ENCODE results near the gene DEFB129.

GRCh38 chr20:198225-198624, 28.8 kb upstream of the DEFB129 start:
- TF ChIP-seq POLR2A (IDR thresholded peaks at IDR 0.05; ENCODE audit: low read length) (no peak), GATA1 (IDR thresholded peaks at IDR 0.05; ENCODE audit: low read depth, low read length) (no peak)
